ENCODE data around the gene THBS4.

THBS4 gene

GRCh38 chr5:80048084-80048780, 13.1 kb downstream of the THBS4 start:
- no peak for DNase-seq

DNA sequence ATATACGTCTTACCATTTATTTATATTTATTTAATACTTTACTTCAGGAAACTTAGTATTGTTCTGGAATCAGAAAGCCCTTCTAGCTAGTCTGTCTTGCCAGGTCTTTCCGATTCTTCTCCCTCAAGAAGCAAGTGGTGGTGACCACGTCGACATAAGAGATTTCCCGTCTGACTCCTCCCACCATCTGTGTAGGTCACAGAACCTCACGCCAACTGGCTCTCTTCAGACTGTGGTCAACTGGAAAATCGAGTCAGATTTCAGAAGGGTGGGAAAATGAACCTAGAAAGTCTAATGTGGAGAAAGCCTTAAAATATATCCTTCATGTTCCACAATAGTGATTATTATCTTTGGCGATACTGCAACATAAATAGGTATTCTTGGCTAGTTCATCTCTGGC, 17.3 kb downstream of the THBS4 start:
- DNase-seq = no peak

GRCh38 chr5:80054682-80055081, 19.5 kb downstream of the THBS4 start:
- no peak for DNase-seq

GRCh38 chr5:80055491-80056170, 20.5 kb downstream of the THBS4 start:
- DNase-seq = no peak

- DNase-seq = no peak
These were observed 22.0 kb downstream of the THBS4 start for GRCh38 chr5:80057099-80057498.

GRCh38 chr5:80057921-80058320, 22.8 kb downstream of the THBS4 start:
- no peak for DNase-seq

GRCh38 chr5:80059354-80059980, 24.3 kb downstream of the THBS4 start:
- no peak for DNase-seq

GRCh38 chr5:80060966-80061365, 25.8 kb downstream of the THBS4 start:
- no peak for DNase-seq

- no peak for DNase-seq
These were observed 26.4 kb downstream of the THBS4 start for GRCh38 chr5:80061547-80061946.

GRCh38 chr5:80064124-80064523, 29.0 kb downstream of the THBS4 start:
- DNase-seq = no peak

DNA sequence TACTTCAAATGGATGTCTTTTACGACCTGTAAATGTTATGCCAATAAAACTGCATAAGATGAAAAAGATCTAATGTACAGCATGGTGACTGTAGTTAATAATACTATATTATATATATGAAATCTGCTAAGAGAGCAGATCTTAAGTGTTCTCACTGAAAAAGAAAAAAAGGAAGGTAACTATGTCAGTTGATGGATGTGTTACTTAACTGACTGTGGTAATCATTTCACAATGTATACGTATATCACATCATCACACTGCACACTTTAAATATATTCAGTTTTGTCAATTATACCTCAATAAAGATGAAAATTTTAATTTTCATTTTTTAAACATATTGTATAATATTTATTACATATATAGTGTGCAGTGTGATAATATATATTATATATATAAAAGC, 31.9 kb downstream of the THBS4 start:
- no peak for DNase-seq

GRCh38 chr5:80067531-80068245, 32.5 kb downstream of the THBS4 start:
- DNase-seq = no peak

- DNase-seq = no peak
These were observed 33.1 kb downstream of the THBS4 start for GRCh38 chr5:80068246-80068636.

DNA sequence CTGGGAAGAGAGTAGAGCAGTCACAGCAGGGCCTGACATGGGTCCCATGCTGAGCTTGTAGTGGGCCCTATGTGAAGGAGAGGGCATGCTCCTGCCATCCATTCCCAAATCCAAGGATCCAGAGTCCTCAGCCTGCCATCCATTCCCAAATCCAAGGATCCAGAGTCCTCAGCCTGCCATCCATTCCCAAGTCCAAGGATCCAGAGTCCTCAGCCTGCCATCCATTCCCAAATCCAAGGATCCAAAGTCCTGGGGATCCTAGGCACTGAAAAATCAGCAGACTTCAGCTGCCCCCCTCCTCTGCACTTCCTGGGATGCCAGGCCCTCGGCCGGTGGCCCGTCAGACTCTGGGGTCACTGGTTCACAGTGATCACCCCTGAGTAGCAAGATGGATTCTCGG, 33.6 kb downstream of the THBS4 start:
- no peak for DNase-seq

DNA sequence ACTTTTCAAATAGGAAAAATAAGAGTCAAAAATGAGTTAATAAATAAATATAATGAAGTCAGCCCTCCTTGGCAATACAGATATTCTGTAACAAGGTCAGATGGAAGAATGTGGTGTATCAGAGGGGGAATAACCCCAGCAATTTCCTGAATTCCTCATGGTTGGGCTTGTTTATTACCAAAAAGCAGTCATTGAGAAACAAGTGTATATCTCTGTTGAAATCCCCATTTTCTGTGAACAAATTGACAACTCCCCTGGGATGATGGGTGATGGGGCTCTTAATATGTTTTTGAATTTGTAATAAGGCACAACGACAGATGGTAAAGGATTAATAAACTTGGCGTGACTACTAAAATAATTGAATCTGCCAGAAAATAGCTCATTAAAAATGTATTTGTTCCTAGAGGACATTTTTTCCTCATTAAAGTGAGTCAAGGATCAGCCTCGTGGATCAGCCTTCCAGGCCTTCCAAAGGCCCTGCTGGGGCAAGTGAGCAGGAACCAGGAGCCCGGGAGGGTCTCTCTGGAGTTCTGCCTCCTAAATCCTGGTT, 34.2 kb downstream of the THBS4 start:
- no peak for DNase-seq

- no peak for DNase-seq
These were observed 34.8 kb downstream of the THBS4 start for GRCh38 chr5:80069918-80070318.

DNA sequence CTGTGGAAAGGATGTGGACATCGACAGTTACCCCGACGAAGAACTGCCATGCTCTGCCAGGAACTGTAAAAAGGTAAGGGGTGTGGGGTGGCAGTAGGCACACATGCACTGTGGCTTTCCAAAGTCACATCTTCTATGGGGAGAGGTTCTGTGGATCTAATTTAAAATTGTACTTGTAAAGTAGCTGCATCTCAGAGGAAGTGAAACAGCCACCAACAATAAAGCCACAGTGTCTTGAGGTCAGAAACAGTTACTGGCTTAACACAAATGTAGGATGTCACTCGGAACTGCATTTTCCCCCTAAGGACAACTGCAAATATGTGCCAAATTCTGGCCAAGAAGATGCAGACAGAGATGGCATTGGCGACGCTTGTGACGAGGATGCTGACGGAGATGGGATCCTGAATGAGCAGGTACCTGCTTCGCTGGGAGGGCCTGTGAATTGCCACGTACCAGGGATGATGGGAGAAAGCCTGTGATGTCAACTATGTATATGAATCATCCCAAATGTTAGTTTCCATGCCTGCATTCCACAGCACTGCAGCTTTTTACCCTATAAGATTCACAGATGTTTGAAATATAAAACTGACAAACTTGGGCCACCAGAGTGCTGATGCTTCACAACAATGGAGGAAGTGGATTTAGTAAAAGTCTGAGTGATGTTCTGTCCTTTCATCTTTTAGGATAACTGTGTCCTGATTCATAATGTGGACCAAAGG, 35.3 kb downstream of the THBS4 start:
- DNase-seq = no peak

GRCh38 chr5:80071510-80072021, 36.4 kb downstream of the THBS4 start:
- no peak for DNase-seq

DNA sequence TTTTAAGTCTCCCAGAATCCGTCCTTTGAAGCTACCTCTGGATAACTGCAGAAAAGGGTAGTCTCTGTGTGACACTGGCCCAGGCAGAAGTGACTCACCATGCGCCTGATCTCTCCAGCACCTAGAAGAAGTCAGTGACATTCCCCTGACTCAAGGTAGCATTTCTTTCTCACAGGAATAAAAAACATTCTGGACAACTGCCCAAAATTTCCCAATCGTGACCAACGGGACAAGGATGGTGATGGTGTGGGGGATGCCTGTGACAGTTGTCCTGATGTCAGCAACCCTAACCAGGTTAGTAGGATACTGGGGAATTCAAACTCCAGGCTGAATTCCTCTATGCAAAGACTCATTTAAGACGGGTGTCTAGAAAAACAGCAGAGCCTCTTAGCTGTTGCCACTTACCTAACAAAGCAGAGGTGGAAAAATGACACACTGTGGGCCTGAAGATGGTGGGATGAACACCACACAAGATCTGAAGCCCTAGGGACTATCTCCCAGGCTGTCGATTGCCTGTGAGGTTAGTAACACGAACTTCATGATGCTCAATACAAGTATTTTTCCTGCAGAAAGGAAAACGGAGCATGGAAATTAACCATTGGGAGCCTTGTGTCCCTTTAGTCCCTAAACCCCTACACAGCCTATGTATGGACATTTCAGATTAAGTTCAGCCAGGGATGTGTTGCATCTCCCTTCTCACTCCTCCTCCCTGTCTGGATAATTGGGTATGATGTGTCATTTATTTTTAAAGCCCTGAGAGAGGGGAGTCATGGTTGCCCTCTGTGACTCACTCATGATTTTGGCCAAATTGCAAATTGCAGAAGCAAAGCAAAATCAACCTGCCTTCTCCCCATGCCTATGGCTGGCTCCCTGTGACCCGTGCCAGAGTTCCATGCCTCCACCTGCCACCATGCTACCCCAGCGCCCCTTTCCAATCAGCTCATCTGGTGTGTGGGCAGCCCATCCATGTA, 37.2 kb downstream of the THBS4 start:
- no peak for DNase-seq

DNA sequence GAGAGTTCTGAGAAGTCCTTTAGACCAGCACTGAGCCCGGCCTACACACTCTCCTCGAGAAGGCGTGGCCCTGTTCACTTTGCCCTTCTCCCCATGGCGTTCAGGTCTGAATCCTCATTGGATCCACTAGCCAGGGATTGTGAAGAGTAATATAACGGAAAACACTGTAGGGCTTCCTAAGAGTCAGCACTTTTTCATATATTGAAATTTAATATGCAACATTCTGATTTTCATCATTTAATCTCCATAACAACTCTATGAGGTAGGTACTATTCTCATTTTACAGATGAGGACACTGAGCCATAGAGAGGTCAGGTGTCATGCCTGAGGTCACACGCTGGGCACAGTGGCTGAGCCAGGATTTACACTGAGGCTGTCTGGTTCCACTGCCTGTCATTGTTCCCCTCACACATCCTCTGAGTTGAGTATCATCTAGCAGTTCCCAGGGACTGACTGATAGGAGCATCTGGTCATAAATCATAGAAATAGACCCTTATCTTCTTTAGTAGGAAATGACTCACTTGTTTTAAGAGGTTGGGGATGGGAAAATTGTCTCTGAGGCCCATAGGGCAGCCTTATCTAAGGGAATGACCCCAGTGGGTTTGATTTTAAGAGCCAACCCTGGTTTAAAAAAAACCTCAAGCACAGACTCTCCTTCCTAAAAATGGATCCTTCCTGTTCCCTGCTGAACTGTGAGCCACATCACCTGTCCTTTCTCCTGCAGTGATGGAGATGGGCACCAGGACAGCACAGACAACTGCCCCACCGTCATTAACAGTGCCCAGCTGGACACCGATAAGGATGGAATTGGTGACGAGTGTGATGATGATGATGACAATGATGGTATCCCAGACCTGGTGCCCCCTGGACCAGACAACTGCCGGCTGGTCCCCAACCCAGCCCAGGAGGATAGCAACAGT, 41.2 kb downstream of the THBS4 start:
- no peak for DNase-seq

Data from bone marrow (tissue), 2 donors.